Panc1 (cell line): ENCODE results near the gene ANKH.

ENCODE experiments used
- TF ChIP-seq, protein P1 (sequence below): fragments of 450-650 bp; IDR thresholded peaks from 2 replicates; pipeline ENCODE4 v1.5.1; 2017; ENCODE audit warnings: mild to moderate bottlenecking
- TF ChIP-seq, protein P2 (sequence below), 2 experiments: IDR thresholded peaks; 2 replicates each; pipeline ENCODE4 v1.6.1; 2011 to 2012; ENCODE audit warnings: low read depth in 2 of 2, control low read depth in 1 of 2, low read length in 1 of 2, mild to moderate bottlenecking in 1 of 2, moderate library complexity in 1 of 2; ENCODE audit not compliant: insufficient read depth in 1 of 2

DNA sequence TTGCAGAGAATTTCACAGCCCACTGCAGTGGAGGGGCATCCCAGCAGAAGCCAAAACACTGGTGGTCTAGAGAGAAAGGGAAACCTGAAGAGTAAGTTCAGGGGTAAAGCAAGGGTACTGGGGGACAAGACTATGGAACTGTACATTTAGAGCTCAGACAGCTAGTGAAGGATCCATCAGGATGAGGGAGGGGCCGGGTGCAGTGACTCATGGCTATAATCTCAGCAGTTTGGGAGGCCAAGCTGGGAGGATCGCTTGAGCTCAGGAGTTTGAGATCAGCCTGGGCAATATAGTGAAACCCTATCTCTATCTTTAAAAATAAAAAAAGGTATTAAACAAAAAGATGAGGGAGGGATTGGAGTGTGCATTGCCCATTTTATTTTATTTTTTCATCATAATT lies 7.8 kb upstream of the ANKH start:
- TF ChIP-seq, protein P1, sequence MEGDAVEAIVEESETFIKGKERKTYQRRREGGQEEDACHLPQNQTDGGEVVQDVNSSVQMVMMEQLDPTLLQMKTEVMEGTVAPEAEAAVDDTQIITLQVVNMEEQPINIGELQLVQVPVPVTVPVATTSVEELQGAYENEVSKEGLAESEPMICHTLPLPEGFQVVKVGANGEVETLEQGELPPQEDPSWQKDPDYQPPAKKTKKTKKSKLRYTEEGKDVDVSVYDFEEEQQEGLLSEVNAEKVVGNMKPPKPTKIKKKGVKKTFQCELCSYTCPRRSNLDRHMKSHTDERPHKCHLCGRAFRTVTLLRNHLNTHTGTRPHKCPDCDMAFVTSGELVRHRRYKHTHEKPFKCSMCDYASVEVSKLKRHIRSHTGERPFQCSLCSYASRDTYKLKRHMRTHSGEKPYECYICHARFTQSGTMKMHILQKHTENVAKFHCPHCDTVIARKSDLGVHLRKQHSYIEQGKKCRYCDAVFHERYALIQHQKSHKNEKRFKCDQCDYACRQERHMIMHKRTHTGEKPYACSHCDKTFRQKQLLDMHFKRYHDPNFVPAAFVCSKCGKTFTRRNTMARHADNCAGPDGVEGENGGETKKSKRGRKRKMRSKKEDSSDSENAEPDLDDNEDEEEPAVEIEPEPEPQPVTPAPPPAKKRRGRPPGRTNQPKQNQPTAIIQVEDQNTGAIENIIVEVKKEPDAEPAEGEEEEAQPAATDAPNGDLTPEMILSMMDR = no peak
- TF ChIP-seq, protein P2, sequence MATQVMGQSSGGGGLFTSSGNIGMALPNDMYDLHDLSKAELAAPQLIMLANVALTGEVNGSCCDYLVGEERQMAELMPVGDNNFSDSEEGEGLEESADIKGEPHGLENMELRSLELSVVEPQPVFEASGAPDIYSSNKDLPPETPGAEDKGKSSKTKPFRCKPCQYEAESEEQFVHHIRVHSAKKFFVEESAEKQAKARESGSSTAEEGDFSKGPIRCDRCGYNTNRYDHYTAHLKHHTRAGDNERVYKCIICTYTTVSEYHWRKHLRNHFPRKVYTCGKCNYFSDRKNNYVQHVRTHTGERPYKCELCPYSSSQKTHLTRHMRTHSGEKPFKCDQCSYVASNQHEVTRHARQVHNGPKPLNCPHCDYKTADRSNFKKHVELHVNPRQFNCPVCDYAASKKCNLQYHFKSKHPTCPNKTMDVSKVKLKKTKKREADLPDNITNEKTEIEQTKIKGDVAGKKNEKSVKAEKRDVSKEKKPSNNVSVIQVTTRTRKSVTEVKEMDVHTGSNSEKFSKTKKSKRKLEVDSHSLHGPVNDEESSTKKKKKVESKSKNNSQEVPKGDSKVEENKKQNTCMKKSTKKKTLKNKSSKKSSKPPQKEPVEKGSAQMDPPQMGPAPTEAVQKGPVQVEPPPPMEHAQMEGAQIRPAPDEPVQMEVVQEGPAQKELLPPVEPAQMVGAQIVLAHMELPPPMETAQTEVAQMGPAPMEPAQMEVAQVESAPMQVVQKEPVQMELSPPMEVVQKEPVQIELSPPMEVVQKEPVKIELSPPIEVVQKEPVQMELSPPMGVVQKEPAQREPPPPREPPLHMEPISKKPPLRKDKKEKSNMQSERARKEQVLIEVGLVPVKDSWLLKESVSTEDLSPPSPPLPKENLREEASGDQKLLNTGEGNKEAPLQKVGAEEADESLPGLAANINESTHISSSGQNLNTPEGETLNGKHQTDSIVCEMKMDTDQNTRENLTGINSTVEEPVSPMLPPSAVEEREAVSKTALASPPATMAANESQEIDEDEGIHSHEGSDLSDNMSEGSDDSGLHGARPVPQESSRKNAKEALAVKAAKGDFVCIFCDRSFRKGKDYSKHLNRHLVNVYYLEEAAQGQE (IDR thresholded peaks at IDR 0.05; ENCODE audit: insufficient read depth in 1 of 2, low read depth in 2 of 2, low read length in 1 of 2) = no peak
